ENCODE data around the gene FAM118A.

Gene FAM118A

GRCh38 chr22:45328822-45329529 is 19.2 kb downstream of the FAM118A start:
- TF ChIP-seq CTCF (conservative IDR thresholded peaks at IDR 0.05): no peak

GRCh38 chr22:45329530-45329936 is 19.8 kb downstream of the FAM118A start:
- TF ChIP-seq CTCF (conservative IDR thresholded peaks at IDR 0.05): no peak
- H3K27ac ChIP-seq: peak overlapping the region; percentile 53

More at GRCh38 chr22:45328822-45329529, 19.2 kb downstream of the FAM118A start:
- peak overlapping the region; percentile 53 for H3K27ac ChIP-seq

GRCh38 chr22:45330548-45330947 is 20.8 kb downstream of the FAM118A start:
- TF ChIP-seq CTCF (conservative IDR thresholded peaks at IDR 0.05): no peak
- no peak overlapping the region for H3K27ac ChIP-seq

- TF ChIP-seq CTCF (conservative IDR thresholded peaks at IDR 0.05): no peak
- peak overlapping the region; percentile 96 for H3K27ac ChIP-seq
Measured at GRCh38 chr22:45331486-45331885, 21.8 kb downstream of the FAM118A start.

- H3K27ac ChIP-seq: peak overlapping the region; percentile 96
- no peak for TF ChIP-seq CTCF (conservative IDR thresholded peaks at IDR 0.05)
Measured at GRCh38 chr22:45332001-45332400, 22.3 kb downstream of the FAM118A start.

- TF ChIP-seq CTCF (conservative IDR thresholded peaks at IDR 0.05): no peak
- peak overlapping the region; percentile 96 for H3K27ac ChIP-seq
Measured at GRCh38 chr22:45334068-45334467, 24.3 kb downstream of the FAM118A start.

- peak overlapping the region; percentile 96 for H3K27ac ChIP-seq
- no peak for TF ChIP-seq CTCF (conservative IDR thresholded peaks at IDR 0.05)
Measured at GRCh38 chr22:45334528-45334927, 24.8 kb downstream of the FAM118A start.
